Measurements from ENCODE around the gene HOXA2. TPM values are rescaled to one million over a fixed set of nuclear protein-coding genes. Genes with fewer than 3 reads are reported as not detected.
A peak's percentile ranks its signal among the peaks of the same experiment; 100 is the strongest.

The HOXA2 gene
- total and polyA plus RNA-seq, 2 of the 8 experiments (the other 6 are each of a cell fraction or from before 2014, with no cell fraction given) = not detected

DNA sequence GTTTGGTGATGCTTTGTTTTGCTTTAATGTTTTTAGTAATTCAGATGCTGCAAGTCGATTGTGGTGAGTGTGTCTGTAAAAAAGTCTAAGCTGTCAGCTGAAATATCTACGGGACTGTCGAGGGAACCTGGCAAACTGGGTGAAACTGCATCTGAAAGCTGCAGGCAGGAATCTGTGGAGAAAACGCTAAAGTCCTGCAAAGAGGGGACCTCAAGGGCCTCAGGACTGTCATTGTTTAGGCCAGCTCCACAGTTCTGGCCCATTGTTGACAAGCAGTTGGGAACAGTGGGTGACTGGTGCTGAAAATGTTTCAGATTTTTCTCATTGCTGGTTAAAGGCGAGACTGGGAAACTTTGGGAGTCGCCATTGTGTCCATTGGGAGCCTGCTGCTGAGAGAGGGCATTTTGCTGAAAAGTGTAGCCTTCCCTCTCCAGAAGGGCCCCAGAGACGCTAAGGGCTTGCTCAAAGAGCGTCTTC, 1.8 kb downstream of the HOXA2 start:
- 4% methylated on average over 8 of the region's 8 CpGs; no CpG with 5 or more reads in 1 of the 2 experiments for WGBS, 2 experiments (ENCODE audit: extremely low coverage in 1 of 2, insufficient coverage in 1 of 2, insufficient read length in 1 of 2, insufficient replicate concordance in 2 of 2, low coverage in 1 of 2, low lambda C conversion rate in 2 of 2, missing lambda C conversion rate in 1 of 2)
- TF ChIP-seq RXRA (IDR thresholded peaks at IDR 0.05; ENCODE audit: insufficient read depth, low read depth, low read length) (no peak), JUN (IDR thresholded peaks at IDR 0.05; ENCODE audit: low read depth, low read length) (no peak), CTBP2 (IDR thresholded peaks at IDR 0.05; ENCODE audit: borderline replicate concordance, insufficient read depth, insufficient read length, low read length) (peak; percentile 81), TCF12 (IDR thresholded peaks at IDR 0.05; ENCODE audit: low read depth, low read length) (no peak), RNF2 (IDR thresholded peaks at IDR 0.05; ENCODE audit: borderline replicate concordance, low read depth, low read length, missing control alignments, poor library complexity, severe bottlenecking) (peak; percentile 75), EGR1 (IDR thresholded peaks at IDR 0.05; ENCODE audit: borderline replicate concordance, low read depth, low read length) (no peak)
- TF ChIP-seq, protein P1, sequence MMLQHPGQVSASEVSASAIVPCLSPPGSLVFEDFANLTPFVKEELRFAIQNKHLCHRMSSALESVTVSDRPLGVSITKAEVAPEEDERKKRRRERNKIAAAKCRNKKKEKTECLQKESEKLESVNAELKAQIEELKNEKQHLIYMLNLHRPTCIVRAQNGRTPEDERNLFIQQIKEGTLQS (IDR thresholded peaks at IDR 0.05; ENCODE audit: insufficient read depth, low read depth, low read length) = no peak
- TF ChIP-seq, protein P2, sequence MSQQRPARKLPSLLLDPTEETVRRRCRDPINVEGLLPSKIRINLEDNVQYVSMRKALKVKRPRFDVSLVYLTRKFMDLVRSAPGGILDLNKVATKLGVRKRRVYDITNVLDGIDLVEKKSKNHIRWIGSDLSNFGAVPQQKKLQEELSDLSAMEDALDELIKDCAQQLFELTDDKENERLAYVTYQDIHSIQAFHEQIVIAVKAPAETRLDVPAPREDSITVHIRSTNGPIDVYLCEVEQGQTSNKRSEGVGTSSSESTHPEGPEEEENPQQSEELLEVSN (IDR thresholded peaks at IDR 0.05) = no peak

More for the DNA sequence above, 1.8 kb downstream of the HOXA2 start:
- no peak for DNase-seq (ENCODE audit: low read depth in 1 of 2, low spot score in 2 of 2)
- Histone ChIP-seq H2BK120ac (replicated peaks; ENCODE audit: low read depth, low read length) (no peak overlapping the region), H3K4me3 (ENCODE audit: extremely low read depth in 1 of 4, insufficient read depth in 2 of 4, low read depth in 3 of 4, low read length in 4 of 4) (peak overlapping the region in 2 of 4 experiments; percentile 5 to 37; a peak in 2 of 8 replicates), H3K56ac (replicated peaks; ENCODE audit: insufficient read length, low read depth, low read length) (no peak overlapping the region), H3K4ac (replicated peaks; ENCODE audit: insufficient read length, low read depth, low read length) (no peak overlapping the region), H2BK12ac (ENCODE audit: low read depth, low read length) (no peak overlapping the region; the same call in 1 of the 2 replicates), H3K79me2 (ENCODE audit: control insufficient read depth in 1 of 2, insufficient read depth in 2 of 2, low read length in 2 of 2) (no peaks in the 10 kb centered on the region), H2AFZ (ENCODE audit: low read length) (no peak overlapping the region), H3K27ac (ENCODE audit: low read depth, low read length) (no peak overlapping the region), H3K9me3 (ENCODE audit: insufficient read depth in 2 of 2, low read depth in 1 of 2, low read length in 1 of 2) (no peaks in the 10 kb centered on the region), H3K4me1 (replicated peaks in 1 of 4; ENCODE audit: control insufficient read depth in 3 of 4, insufficient read depth in 4 of 4, low read length in 3 of 4) (peaks cover 0 to 19% (median 9%) of the 10 kb centered on the region in 4 experiments; a peak in 6 of 7 replicates), H2BK15ac (ENCODE audit: low read length) (peak overlapping the region; percentile 48; the same call in 1 of the 2 replicates), H3K18ac (ENCODE audit: extremely low read depth, low read length) (no peak overlapping the region), H3K23ac (ENCODE audit: insufficient read length) (no peak overlapping the region), H2BK20ac (ENCODE audit: low read length) (no peak overlapping the region), H4K20me1 (replicated peaks in 1 of 2; ENCODE audit: control insufficient read depth in 1 of 2, insufficient read depth in 2 of 2, low read length in 2 of 2) (peaks cover 20 to 39% of the 10 kb centered on the region in 2 experiments), H3K4me2 (ENCODE audit: insufficient read depth in 1 of 2, low read depth in 2 of 2, low read length in 2 of 2) (peak overlapping the region; percentile 44 to 69), H3K9ac (replicated peaks in 1 of 4; ENCODE audit: extremely low read depth in 1 of 4, low read depth in 3 of 4, low read length in 3 of 4) (no peak overlapping the region), H4K91ac (replicated peaks; ENCODE audit: insufficient read length, low read length) (no peak overlapping the region), H3K79me1 (ENCODE audit: low read depth, low read length) (no peaks in the 10 kb centered on the region), H2BK5ac (ENCODE audit: low read depth, low read length) (no peak overlapping the region; the same call in 1 of the 2 replicates), H3K23me2 (ENCODE audit: low read depth, low read length) (peaks cover 6% of the 10 kb centered on the region; the same call in 1 of the 2 replicates), H4K8ac (ENCODE audit: extremely low read depth, insufficient read depth, low read length) (no peak overlapping the region), H3K27me3 (replicated peaks in 1 of 4; ENCODE audit: control insufficient read depth in 3 of 4, extremely low read depth in 1 of 4, insufficient read depth in 3 of 4, low read length in 3 of 4) (peaks cover 95 to 100% (median 99%) of the 10 kb centered on the region in 4 experiments), H3K36me3 (ENCODE audit: control insufficient read depth in 2 of 4, insufficient read depth in 4 of 4, low read length in 3 of 4) (peaks cover 0 to 11% (median 0%) of the 10 kb centered on the region in 4 experiments; a peak in 1 of 8 replicates), H2AK5ac (ENCODE audit: low read depth, low read length) (no peak overlapping the region), H4K5ac (ENCODE audit: insufficient read length, low read depth, low read length) (no peak overlapping the region), H3K14ac (ENCODE audit: insufficient read length) (no peak overlapping the region)
- POLR2A ChIA-PET (ENCODE audit: partially characterized antibody) = interaction anchor here (1.2 kb wide), 1 partner anchor 10 kb away, joined by 3 read pairs; no protein-coding TSS in a partner anchor
- CTCF ChIA-PET (ENCODE audit: partially characterized antibody) = interaction anchor here (1.1 to 12.1 kb wide), 3 partner anchors 8 to 45 kb away, joined by 3 to 123 read pairs (median 4); partner anchors contain the start of genes HOXA5 and HOXA6
- FAIRE-seq = no peak
